GM19351 (cell line): Measurements from ENCODE around the gene ADAM12.

ENCODE experiments used
- ATAC-seq: cut with Tn5 transposase; IDR thresholded peaks from one replicate; pipeline ENCODE4 v1.9.1; 2021; ENCODE audit warnings: mild to moderate bottlenecking, moderate library complexity; ENCODE audit not compliant: unreplicated experiment

Gene ADAM12

DNA sequence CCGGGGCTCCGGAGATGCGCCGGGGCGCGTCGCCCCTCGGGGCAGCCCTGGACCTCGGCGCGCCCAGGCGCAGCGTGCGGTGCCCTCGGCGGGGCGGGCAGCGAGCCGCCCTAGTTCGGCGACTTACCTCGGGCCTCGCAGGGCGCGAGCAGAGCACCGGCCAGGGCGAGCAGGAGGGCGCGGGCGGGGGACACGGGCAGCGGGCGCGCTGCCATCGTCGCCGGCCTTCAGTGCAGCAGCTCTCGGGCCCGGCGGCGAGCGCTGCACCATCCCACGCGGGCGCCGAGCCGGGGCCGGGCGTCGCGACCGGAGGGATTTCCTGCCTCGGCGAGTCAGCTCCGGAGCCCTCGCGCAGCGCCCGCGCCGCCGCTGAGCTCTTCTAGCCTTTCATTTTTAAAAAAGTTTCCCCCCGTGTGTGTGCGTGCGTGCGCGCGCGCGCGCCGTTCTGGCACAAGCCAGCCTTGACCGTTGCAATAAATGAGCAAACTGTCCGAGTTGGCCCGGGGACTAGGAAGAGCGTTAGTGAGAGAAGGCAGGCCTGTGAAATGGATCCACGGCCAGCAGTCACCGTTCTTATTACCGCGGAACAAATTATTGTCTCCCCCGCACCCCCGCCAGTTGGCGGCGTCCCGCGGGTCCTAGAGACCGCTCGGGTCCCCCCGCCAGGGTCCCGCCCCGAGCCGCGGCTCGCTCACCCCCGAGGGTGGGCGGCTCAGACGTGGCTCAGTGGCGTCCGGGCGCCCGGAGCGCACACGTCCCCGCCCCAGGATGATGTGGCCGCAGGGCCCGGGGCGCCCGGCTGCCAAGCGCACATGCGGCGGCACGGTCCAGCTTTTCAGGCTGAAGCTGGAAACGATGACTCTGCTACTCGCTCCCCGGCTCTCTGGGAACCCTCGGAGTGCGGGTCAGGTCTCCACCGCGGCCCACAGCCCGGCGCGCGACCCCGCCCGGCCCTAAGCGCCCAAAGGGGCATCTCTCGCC is at the start of gene ADAM12:
Gene ADAM12 (minus strand): TSS at position 547 of the 981 bp plus-strand sequence. CDS start 332 bp downstream, at position 215.
- ATAC-seq = no peak

GRCh38 chr10:126437635-126438406 is 49.5 kb upstream of the ADAM12 start:
- ATAC-seq = no peak

DNA sequence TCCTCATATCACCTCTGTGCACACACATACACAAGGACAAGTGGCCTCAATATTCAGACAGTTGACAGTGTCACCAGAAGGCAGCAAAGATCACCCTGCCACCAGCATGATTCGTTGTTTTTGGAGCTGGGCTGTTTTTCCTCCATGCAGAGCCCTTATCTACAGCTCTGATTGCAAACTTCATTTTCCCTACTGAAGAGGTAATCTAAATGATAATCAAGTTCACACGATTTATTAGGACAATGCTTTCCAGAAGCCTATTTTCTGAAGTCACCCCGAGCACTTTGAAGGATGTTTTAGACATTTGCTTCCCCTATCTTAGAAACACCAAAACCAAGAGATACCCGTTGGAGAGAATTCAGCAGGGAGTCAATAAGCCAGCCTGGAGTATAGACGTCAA is 46.0 kb upstream of the ADAM12 start:
- ATAC-seq = no peak

DNA sequence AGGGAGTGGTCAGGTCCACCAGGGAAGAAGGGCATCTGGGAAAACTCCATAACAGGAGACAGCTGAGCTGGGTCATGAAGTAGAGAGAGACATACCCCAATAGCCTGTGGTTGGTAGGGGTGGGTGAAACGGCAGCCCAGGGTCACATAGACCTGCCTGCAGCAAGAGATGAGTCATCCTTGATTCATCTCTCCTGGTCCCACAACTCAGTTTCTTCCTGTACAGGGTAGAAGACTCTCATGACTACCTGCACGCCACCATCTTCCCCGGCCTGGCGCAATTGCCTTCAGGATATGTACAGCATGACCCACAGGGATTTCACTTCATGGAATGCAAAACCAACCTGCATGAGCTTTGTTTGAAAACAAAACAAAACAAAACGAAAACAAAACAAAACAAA is 45.1 kb upstream of the ADAM12 start:
- ATAC-seq = no peak

GRCh38 chr10:126432507-126432906 is 44.2 kb upstream of the ADAM12 start:
- no peak for ATAC-seq

DNA sequence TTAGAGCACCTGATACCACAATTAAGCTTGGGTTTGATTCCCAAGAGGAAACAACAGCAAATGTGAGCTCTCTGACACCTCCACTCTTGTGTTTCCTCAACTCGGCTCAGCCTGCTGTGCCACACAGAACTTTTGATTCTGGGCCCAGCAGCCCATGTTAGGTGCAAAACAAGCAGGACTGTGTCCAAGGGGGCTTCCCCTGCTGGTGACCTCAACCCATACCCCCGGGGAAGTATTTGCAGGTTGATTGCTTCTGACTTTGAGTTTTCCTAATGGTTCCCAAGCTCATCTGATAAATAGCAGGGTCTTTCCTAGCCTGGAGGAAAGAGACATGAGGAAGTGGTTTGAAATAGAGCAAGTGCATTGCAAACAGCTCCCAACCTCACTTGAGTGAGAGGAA is 43.5 kb upstream of the ADAM12 start:
- no peak for ATAC-seq

GRCh38 chr10:126430512-126430911 is 42.2 kb upstream of the ADAM12 start:
- ATAC-seq = no peak

DNA sequence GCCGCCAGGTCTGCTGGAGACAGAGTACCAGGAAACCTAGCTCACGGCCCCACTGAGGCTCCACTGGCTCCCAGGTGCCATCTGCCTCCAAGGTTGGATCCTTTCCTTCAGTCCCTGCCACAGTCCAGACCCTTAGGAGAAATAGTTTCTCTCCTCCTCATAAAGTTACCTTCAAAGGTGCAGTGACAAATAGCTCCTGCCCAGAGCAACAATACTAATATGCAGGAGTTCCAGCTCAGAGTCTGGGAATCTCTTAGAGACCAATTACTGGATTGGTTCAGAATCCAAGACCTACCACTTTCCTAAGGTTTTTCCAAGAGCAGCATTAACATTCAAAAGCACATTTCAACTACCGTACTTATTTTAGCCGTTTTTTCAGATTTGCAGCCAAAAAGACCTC is 41.0 kb upstream of the ADAM12 start:
- ATAC-seq = no peak

DNA sequence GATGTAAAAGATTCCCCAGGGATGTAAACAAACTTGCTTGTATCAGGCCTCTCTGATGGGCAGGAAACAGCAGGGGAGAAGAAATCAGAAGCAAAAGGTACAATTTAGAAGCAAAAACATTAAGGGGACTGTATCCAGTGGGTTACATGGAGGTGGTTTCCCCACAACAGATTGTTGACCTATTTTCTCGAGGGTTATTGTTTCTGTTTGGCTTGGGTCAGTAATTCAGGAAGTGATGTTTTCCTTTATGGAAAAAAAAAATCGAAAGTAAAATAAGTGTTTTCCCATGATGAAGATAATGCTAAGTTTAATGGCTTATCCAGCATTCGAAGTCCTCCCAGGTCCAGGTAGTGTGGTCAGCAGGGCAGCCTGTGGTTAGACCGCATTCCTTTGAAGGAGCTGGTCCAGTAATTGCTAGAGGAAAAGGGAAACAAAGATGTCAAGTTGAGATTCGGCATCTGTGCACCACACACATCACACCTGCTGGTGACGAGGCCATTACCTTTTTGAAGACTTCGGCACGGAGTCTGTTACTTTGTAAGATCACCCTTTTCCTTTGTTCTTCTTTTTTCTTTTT is 37.3 kb upstream of the ADAM12 start:
- ATAC-seq = no peak

GRCh38 chr10:126425032-126425431 is 36.8 kb upstream of the ADAM12 start:
- no peak for ATAC-seq

DNA sequence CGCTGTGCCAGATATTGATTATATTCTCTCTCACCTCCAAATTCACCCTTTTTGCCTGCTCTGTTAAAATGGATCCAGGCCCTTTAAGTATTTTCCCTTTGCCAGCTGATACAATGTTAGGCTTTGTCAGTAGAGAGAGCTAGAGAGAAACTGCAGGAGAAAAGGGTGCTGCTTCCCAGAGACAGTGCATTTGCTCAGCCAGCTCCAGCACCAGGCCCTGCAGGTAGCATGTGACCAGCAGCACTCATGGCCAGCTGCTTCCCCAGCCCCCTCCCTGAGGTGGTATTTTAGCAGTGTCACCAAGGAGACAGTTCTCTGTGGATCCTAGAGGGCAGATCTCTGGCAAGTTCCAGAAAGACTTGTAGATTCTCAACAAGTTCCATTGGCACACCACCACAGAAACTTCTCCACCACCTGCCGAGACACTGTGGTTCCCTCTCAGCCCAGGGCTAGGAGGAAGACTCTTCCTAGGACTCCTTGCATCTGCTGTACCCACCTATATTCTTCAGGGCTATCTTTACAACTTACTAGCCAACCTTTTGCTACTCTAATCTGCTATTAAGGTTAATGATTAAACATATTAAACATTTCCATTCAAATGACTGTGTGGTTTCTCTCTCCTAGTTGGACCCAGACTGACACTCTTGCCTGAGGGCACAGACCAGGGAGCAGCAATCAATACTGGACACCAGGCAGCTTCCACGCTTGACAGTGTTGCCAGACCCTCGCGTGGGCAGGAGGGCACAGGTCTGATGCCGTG is 35.6 kb upstream of the ADAM12 start:
- ATAC-seq = no peak

DNA sequence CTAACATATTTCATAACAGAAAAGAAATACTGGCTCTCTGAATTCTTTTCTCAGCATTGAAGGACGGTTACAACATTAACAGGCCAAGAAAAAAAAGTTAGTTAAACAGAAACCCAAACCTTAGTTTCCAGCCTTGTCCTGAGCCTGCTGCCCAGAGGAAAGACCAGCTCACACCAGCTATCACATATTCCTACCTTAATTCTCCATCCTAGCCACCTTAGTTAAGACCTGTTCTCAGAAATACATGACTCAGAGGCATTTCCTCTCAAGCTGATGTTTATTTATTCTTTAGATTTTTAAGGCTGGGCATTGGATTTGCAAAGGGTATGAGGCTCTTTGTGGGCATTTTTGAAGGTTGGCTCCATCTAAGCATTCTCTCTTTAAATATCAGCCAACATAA is 34.3 kb upstream of the ADAM12 start:
- no peak for ATAC-seq

- no peak for ATAC-seq
Observed at GRCh38 chr10:126421756-126422256, 33.5 kb upstream of the ADAM12 start.

- no peak for ATAC-seq
Observed at GRCh38 chr10:126420567-126421300, 32.5 kb upstream of the ADAM12 start.

DNA sequence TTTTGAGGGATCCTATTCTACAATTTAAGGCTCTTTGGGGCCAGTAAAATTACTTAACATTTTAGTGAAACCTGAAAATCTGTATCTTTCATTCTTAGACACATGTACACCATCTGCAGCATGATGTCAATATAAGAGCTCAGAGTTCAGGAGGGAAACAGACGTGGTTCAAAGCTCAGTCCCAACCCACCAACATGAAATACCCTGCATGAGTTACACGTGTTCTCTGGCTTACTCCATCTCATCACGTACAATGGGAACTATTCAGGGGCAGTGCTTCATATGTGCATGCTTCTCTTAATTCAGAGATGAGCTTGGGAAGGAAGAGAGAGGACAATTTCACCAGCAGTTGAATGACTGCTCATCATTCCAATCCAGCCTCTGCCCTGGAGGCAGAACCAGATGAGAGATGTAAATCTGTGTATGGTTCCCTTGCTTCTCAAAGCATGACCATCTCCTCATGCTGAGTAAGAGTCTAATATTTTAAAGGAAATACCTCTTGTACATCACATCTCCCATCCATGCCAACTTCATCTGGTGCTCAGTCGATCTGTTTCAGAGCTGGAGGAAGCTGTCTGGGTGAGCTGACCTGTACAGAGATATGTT is 29.0 kb upstream of the ADAM12 start:
- no peak for ATAC-seq

GRCh38 chr10:126409821-126410220 is 21.5 kb upstream of the ADAM12 start:
- ATAC-seq = no peak

DNA sequence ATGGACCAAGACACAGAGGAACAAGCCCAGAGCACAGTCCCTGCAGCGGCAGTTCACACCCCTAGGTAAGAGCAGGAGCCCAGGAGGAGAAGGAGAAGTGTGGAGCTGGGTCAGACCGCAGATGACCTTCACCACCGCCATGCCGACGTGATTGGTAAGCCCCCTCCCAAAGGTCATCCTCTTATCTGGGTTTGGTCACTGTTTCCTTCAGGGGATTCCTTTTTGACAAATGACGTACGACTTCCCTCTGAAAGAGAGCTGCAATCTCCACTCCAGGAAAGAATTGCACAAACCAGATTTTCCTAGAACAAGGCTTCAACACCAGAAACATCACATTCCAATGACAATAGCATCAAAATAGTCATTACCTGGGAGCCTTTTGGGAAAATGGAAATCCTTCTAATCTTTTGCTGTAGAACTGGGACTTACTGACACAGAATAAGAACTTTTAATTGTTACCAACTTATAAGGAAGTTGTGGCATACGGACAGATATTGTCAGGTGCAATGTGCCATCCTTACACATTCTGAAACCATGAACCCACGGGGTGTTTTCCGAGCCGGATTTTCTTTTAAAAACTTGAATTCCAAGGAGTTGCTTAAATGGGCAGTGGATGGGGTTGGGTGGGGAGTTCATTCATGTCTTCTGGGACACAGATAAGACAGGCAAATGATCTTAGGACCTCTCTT is 20.8 kb upstream of the ADAM12 start:
- no peak for ATAC-seq

- no peak for ATAC-seq
Observed at GRCh38 chr10:126407831-126408230, 19.6 kb upstream of the ADAM12 start.

DNA sequence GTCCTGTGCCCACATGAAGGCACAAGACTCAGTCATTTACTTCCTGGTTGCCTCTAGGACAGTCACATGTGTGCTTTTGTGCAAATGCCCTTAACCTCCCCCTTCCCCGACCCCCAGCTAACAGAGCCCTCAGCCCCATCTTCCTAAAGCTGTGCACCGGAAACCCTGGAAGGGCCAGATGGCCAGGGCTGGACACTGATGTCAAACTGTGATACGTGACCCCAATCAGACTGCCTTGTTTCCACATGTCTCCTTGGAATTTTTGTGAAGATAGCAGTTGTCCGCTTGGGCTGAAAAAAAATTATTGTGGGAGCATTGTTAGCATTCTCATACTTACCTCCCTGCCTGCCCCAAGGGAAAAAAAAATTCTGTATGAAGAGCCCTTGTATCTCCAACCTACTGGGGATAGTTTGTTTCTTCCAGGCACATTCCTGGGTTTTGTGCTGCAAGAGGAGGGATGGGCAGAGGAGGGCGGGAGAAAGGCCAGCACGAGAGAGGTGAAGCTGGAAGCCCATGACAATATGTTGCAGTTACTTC is 17.0 kb upstream of the ADAM12 start:
- no peak for ATAC-seq
